ENCODE results near the gene SEL1L.

GRCh38 chr14:81476816-81477215, 56.8 kb downstream of the SEL1L start:
- TF ChIP-seq EZH2 (IDR thresholded peaks at IDR 0.05; ENCODE audit: borderline replicate concordance, low read length): no peak
- TF ChIP-seq, protein P1, sequence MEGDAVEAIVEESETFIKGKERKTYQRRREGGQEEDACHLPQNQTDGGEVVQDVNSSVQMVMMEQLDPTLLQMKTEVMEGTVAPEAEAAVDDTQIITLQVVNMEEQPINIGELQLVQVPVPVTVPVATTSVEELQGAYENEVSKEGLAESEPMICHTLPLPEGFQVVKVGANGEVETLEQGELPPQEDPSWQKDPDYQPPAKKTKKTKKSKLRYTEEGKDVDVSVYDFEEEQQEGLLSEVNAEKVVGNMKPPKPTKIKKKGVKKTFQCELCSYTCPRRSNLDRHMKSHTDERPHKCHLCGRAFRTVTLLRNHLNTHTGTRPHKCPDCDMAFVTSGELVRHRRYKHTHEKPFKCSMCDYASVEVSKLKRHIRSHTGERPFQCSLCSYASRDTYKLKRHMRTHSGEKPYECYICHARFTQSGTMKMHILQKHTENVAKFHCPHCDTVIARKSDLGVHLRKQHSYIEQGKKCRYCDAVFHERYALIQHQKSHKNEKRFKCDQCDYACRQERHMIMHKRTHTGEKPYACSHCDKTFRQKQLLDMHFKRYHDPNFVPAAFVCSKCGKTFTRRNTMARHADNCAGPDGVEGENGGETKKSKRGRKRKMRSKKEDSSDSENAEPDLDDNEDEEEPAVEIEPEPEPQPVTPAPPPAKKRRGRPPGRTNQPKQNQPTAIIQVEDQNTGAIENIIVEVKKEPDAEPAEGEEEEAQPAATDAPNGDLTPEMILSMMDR (IDR thresholded peaks at IDR 0.05; ENCODE audit: low read length): no peak

Data from OCI-LY1 (cell line).